ENCODE measurements around the gene C2.

DNA sequence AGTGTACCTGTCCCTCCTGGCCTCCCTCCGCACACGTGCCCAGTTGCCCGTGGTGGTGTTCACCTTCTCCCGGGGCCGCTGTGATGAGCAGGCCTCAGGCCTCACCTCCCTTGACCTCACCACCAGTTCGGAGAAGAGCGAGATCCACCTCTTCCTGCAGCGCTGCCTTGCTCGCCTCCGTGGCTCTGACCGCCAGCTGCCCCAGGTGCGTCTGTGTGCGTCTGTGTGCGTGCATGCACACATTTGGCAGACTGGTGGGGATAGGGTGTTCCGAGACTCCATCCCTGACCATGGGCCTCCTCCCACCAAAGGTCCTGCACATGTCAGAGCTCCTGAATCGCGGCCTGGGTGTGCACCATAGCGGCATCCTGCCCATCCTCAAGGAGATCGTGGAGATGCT lies 36.4 kb downstream of the C2 start:
- TF ChIP-seq, protein P1, sequence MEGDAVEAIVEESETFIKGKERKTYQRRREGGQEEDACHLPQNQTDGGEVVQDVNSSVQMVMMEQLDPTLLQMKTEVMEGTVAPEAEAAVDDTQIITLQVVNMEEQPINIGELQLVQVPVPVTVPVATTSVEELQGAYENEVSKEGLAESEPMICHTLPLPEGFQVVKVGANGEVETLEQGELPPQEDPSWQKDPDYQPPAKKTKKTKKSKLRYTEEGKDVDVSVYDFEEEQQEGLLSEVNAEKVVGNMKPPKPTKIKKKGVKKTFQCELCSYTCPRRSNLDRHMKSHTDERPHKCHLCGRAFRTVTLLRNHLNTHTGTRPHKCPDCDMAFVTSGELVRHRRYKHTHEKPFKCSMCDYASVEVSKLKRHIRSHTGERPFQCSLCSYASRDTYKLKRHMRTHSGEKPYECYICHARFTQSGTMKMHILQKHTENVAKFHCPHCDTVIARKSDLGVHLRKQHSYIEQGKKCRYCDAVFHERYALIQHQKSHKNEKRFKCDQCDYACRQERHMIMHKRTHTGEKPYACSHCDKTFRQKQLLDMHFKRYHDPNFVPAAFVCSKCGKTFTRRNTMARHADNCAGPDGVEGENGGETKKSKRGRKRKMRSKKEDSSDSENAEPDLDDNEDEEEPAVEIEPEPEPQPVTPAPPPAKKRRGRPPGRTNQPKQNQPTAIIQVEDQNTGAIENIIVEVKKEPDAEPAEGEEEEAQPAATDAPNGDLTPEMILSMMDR (IDR thresholded peaks at IDR 0.05): no peak
- no peak for TF ChIP-seq EZH2 (IDR thresholded peaks at IDR 0.05; ENCODE audit: borderline replicate concordance, insufficient read depth, low read depth, low read length, poor library complexity, severe bottlenecking)

Measured in B cell (primary cell).